Iris pigment epithelial cell (primary cell): Measurements from ENCODE around the gene THAP10.

Experiments
- DNase-seq: peaks from one replicate; pipeline ENCODE4 v3.0.0-alpha.2; 2011; ENCODE audit warnings: low read depth

THAP10 gene

DNA sequence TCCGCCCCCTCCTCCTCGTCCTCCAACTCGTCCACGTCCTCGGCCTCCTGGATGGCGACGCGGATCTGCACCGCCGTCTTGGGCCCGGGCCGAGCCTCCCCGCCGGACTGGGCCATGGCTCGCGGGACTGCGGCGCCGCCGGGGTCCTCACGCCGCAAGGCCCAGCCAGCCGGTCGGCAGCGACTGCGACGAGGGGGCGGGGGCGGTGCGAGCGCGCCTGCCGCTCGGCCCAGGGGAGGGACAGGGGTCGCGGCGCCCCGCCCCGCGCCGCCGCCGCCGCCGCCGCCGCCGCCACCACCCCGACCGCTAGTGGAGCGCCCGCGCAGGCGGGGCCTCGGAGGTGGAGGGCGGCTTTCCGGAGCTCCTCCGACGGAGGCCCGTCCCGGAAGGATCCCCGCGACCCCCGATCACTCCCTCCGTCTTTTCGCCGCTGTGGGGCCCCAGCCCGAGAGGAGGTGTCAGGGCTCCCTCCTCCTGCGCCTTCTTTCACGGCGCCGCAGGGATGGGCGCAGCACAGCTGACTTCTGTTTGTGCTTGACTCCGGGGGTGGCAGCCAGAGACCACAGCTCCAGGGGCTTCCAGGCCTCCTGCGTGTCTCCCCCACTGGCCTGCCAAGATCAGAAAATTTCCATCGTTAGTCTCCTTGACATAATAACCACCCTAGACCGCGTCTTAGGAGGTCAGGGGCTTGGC is 38.1 kb downstream of the THAP10 start, which contains the start of gene LARP6:
Gene LARP6, minus strand, starts transcription at position 185 of the 693 bp plus-strand sequence. Its CDS starts 69 bp downstream, at position 116.
- no peak for DNase-seq

DNA sequence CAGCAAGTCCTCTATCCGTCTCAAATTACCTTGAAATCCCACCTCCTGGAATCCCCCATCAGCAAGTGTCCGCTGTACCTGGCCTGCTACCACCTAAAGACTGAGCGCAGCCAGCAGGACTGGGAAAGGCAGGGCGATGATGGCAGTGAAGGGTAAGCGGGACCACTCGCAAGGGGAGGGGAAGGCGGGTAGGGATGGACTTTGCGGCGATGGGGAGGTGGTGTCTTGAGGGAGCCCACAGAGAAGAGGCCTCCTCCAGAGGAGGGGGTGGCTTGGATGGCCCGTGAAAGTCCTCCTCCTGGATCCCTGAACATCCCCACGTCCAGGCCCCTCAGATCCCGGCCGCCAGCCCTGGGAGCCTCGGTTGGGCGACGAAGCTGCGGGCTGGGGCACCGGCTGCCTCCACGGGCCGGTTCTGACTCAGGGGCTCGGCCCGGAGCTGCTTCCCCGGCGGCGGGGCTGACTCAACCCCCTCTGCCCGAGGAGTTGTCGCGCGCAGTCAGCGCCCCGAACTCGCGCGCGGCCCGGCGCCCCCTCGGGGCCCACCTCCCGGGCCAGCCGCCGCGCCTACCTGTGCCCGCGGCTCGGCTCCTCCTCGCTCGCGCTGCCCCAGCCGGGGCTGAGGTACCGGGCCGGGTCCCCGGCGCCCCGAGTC is 38.8 kb downstream of the THAP10 start:
- DNase-seq = peak; percentile 84

GRCh38 chr15:70852501-70853317 is 39.5 kb downstream of the THAP10 start:
- peak; percentile 86 for DNase-seq

DNA sequence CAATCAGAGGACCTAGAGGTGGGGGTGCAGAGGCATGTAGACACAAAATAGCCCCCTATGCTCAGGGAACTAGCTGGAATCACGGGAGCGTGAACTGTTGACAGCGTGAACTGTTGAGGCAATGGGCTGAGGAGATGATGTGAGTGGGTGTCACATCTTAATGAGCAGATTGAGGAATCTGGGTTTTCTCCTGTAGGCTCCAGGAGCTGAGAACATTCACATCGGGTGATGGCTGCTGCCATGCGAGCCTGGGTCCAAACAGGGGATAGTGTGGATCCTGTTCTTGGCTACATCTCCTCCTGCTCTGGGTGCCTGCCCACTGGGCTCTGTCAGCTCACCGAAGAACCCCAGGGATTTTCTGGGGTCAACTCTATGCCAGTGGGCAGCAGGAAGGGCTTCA is 40.3 kb downstream of the THAP10 start:
- no peak for DNase-seq

DNA sequence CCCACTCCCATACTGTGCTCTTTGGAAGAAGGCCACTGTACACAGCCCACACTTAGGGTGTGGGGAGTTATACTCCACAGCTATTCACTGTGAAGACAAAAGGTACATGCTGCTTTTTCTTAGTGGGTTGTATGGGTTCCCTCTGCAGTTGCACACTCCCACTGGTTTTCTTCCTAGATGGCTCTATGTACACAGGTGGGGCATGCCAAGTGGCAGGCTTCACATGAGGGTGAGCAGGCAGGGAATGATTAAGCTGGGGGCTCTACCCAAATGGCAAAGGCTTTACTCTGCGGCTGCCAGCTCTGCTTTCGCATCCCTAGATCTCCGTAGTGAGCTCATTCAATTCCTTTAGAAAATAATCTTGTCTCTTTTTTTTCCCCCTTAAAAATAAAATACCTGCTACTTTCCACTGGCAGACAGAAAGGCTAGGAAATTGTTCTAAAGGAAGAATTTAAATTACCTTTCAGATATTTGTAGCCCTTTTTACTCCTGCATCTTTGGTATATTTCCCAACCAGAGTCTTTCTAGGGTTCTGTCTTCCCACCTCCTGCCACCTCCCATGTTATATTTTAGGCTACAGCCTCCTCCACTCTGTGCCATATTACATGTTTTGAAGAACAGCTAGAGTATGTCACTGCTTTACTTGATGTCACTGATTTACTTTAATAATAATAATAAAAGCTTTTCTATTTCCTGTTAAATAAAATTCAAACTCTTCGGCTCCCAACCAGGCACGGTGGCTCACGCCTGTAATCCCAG is 46.5 kb downstream of the THAP10 start:
- no peak for DNase-seq

DNA sequence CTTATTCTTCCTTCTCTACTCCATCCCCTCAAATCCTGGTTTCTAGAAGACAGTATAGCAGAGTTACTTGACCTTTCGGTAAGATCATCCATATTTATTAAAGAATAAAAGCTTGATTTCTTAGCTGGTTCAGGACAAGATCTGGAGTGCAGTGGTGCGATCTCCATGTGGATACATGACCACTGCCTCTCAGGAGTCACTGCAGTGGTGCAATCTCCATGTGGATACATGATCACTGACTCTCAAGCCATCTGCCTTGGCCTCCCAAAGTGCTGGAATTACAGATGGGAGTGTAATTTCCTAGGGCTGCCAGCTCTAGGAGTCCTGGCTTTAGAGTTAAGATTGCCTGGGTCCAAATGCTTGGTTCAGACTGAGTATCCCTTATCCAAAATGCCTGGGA is 54.8 kb downstream of the THAP10 start:
- no peak for DNase-seq

DNA sequence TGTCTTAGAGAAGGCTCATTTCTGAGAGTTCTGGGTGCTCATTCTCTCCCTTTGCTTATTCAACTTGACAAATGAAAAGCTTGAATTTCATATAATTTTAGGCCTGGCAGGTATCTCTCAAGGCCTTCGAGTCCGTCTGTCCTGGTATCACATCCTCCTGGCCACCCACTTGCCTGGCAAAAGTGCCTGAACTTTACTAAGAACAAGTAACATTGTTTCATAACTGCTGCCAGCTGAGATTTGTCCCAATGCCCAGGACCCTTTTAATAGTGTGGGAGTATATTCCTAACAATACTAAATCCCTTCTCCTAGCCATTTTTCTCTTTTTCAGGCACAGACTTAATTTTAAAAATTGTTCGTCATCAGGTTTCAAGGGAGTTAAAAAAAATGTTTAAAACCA is 56.4 kb downstream of the THAP10 start:
- DNase-seq = no peak

GRCh38 chr15:70835415-70835814 is 56.8 kb downstream of the THAP10 start:
- no peak for DNase-seq

GRCh38 chr15:70834999-70835398 is 57.2 kb downstream of the THAP10 start:
- no peak for DNase-seq

DNA sequence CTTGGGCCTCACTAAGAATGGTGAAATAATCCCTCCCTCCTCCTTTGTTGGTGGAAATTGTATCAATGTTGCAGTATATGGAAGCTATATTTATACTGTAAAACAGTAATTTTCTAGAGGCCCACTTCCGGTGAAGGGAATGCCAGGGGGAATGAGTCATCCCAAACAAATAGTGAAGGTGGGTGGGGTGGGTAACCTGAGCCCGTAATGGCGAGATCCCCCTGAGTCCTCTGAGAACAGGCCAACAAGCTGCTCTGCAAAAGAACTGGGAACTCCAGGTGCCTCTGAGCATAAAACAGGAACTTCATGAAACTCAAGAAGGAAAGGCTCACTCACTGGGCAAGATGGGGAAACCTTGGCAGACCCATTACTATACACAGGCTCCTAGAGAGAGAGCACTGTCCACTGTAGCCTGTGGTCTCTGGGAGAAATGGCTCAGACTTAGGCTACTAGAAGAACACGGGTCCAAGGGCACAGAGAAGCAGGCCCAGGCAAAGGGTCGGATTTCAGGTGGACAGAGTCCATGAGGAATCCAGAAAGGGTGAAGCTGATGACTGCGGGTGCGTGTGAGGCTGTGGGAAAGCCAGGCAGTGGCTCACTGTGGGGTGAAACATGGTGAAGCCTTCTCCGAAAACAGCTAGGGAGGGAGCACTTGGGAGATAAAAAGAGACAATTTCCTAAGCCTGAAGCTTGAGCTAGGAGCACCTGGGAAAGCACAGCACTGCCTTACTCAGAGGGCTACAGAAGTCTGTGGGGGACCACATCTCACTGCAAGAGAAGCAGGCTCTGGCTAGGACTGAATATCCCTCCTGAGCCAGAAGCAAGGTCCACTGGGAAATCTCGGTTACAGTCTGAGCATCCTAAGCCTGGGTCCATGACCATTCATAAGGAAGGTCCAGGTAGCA is 58.1 kb downstream of the THAP10 start:
- peak; percentile 80 for DNase-seq

GRCh38 chr15:70833422-70833821 is 58.8 kb downstream of the THAP10 start:
- DNase-seq = no peak

DNA sequence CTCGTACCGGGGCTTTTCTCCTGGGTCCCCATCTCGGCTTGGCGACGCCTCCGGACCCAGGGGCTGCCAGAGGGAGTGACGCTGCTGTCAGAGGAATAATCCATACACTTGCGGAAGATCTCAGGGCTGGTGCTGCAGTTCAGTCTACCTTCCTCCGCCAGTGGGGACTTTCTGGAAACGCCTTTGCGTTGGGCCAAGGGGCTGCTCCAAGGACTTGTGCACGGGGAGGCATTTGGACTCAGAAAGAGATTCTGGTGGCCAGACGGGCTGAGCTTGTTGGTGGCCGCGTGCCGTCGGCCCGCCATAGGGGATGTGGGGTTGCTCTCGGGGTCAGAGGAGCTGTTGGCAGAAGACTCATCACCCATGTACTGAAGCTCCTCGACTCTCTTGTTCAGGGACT is 60.1 kb downstream of the THAP10 start:
- DNase-seq = no peak
